HG02938 (cell line): Measurements from ENCODE around the gene GRHL1.

Source experiments
- ATAC-seq: cut with Tn5 transposase; IDR thresholded peaks from one replicate; pipeline ENCODE4 v1.9.1; 2021; ENCODE audit warnings: mild to moderate bottlenecking, moderate library complexity; ENCODE audit not compliant: unreplicated experiment

The GRHL1 gene

GRCh38 chr2:9971105-9971818, 19.8 kb downstream of the GRHL1 start:
- ATAC-seq: no peak

GRCh38 chr2:9971890-9972289, 20.4 kb downstream of the GRHL1 start:
- ATAC-seq: no peak

- ATAC-seq: no peak
Measured at GRCh38 chr2:9972621-9973479, 21.4 kb downstream of the GRHL1 start.

DNA sequence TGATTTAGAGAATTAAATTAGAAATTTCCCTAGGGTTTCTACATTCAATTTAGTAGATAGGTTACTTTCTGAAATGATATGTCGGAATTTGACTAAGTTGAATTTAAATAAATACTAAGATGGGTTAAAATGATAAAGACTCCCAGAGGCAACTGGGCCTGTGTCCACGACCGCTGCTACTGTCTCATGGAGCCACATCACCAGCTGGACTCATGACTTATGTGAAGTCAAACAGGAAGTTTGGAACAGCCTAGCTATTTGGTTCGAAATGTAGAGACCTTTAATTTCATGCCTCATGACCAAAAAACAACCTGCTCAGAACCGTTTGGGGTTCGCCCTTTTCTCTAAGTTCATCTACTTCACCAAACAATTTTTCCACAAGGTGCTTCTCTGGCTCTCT, 22.2 kb downstream of the GRHL1 start:
- no peak for ATAC-seq

- ATAC-seq: no peak
Measured at GRCh38 chr2:9974343-9974742, 22.9 kb downstream of the GRHL1 start.

GRCh38 chr2:9975328-9975727, 23.8 kb downstream of the GRHL1 start:
- no peak for ATAC-seq

GRCh38 chr2:9975805-9976447, 24.4 kb downstream of the GRHL1 start:
- no peak for ATAC-seq

DNA sequence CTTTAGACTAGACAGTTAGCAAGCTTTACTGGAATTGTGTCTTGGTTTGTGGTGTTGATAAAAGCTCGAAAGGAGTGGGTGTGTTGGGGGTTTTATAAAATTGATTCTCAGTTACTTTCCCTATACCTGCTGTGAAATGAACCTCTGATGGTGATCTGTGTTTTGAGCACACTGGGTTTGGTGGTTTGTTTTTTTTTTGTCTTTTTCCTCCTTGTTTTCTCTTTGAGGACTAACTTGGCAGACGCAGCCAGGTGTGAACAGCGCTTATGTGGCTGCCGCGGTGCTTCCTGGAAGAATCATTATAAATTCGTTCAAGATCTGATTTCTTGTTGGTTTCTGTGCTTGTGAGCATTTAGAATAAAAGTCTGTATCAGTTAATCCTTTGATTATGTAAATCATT, 28.5 kb downstream of the GRHL1 start:
- ATAC-seq: no peak

DNA sequence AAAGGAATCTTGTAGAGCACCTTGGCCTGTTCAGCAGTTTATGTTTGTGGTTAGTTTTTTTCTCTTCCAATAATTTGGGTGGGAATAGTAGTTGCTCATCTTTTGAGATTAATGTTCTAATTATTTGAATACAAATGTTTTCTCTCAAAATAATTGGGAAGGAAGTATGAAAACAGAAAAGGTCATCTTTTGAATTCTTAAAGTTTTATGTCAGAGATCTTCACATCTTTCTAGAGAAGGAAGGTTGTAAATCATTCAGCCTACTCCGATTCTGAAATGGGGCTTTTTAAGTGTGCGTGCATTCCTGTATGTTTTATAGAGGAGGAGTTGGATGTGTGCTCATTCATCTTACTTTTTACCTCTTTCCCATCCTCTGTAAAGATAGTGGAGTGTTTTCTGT, 29.0 kb downstream of the GRHL1 start:
- no peak for ATAC-seq

GRCh38 chr2:9981655-9982054, 30.2 kb downstream of the GRHL1 start:
- no peak for ATAC-seq

GRCh38 chr2:9982248-9982647, 30.8 kb downstream of the GRHL1 start:
- ATAC-seq: no peak

- ATAC-seq: no peak
Measured at GRCh38 chr2:9982891-9983290, 31.4 kb downstream of the GRHL1 start.

DNA sequence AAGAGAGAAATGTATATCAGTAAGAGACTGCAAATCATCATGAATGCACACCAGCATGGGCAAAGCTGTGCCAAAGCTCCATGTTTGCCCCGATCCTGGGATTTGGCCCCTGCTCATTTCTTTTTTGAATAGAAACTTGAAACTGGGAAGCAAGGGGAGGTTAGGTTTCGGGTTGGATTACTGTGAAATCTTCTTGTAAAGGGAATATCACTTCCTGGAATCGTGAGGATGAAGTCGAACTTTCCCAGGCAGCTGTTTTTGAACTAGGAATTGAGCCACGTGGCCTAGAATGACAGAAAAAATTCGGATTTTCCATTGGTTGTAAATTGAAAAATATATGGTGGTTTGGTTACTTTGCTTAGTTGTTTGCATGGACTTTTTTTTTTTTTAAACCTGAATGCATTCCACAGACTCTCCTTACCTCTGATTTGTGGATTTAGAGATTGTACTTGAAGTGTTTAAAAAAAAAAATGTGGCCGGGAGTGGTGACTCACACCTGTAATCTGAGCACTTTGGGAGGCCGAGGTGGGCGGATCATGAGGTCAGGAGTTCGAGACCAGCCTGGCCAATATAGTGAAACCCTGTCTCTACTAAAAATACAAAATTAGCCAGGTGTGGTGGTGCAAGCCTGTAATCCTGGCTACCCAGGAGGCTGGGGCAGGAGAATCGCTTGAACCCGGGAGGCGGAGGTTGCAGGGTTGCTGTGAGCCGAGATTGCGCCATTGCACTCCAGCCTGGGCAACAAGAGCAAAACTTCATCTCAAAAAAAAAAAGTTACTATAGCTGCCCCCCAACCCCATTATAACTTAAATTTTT, 32.1 kb downstream of the GRHL1 start:
- no peak for ATAC-seq

DNA sequence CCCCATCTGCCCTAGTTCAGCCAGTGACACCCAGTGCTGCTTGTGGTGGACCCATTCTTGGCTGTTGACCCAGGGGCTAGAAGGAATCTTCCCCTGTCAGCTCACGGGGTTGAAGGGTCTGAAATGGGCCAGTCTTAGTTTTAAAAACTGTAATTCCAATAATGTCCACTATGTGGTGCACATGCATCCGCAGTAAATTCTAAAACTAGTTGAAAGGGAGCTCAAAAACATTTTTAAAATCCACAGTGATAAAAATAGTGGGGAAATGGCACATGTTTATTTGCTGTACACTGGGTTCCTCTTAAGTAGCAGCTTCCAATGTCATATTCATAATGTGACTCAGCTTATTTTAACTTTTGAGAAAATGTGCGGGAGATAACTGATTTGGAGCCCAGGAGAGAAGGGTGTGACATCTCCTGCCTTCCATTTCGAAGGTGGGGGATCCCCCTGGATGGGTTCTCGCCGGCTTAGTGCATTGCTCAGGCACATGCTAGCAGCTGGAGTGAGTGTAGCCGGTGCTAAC, 32.8 kb downstream of the GRHL1 start:
- ATAC-seq: no peak

DNA sequence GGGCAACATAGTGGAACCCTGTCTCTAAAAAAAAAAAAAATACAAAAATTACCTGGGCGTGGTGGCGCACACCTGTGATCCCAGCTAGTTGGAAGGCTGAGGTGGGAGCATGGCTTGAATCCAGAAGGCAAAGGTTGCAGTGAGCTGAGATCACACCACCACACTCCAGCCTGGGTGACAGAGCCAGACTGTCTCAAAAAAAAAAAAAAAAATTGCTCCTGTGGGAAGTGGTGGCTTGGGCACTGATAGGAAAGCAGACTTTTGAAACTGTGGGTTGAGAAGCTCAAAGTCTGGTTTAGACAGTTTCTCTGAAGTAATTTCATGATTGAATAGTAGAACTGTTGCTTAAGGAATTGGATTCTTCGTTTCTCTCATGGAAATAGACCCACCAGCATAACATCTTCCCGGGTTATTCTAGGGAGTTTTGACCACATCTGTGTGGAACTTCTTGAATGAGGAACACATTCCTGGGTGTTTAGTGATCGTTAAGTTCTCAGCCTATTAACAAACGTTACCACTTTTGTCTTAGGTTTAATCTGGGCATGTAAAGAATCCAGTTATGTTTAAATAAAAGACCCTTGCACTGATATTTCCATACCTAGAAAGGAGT, 33.5 kb downstream of the GRHL1 start:
- ATAC-seq: no peak

DNA sequence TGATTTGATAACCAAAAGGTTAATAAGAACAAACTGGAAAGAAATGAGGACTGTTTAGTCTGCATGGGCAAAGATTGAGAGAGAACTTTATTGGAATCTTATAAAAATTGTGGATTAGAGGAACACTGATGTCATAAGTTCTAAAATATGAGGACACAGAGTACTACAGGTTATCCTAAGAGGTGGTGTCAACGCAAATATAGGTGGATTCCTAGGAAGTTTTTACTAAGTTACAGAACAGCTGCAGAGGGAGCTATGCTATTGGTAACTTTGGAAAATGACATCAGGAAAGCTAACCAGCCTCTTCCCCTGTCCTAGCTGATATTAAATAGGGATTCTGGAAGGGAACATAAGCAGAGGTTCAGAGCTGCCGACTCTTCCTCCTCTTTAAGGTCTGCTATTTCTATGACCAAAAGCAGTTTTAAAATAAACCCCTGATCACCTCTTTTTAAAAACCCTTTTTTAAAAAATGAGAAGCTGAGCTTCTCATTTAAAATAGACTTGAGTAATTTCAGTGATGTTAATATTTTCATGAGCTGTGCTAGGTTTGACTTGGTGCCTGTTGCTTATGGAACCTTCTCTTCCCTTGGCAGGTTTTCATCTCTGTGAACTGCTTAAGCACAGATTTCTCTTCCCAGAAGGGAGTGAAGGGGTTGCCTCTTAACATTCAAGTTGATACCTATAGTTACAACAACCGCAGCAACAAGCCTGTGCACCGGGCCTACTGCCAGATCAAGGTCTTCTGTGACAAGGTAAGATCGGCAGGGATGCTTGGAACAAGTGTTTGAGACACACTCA, 34.2 kb downstream of the GRHL1 start:
- ATAC-seq: no peak

DNA sequence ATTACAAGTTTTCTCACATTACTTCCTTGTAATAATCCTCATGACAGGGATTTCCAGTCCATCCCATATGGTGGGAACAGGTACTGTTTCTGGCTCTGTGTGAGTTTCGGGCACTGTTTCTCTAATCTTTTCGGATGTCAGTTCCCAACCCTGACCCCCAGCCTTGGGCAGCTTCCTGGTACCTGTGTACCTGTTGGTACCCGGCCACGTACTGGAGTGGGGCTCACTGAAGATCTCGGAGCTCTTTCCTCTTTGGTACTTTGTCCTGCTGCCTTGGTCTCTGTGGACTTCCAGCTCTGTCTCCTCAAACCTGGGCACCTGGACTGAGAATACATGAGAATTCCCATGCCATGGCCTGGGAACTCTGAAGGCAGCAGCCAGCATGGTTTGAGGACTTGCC, 36.8 kb downstream of the GRHL1 start:
- no peak for ATAC-seq

DNA sequence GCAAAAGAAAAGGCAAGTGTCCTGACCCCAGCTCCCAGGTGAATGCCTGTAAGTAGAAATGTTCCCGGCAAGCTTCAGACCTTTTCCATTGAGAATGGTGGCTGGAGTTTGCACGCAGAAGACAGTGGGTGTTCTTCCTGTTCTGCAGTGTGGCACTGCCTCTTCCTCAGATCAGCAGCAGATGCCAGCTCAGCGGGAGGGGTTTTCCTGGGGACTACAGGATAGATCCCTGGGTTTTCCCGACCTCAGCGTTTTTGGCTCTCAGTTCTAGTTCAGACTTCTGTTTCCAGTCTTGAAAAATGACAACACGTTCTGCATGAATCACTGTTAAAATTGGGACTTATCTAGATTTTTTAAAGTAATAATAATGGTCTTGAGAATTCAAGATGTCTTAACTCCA, 39.2 kb downstream of the GRHL1 start:
- ATAC-seq: no peak

- no peak for ATAC-seq
Measured at GRCh38 chr2:9991221-9991620, 39.7 kb downstream of the GRHL1 start.
